NCI-H82 treated with DMSO at 0.1 percent for 48 hours (cell line): ENCODE data around the gene CATSPERZ.

Source experiments
- DNase-seq: peaks from one replicate; lab custom pipeline; 2025; ENCODE audit not compliant: unreplicated experiment; lab: John Stamatoyannopoulos, UW

Gene CATSPERZ, protein sequence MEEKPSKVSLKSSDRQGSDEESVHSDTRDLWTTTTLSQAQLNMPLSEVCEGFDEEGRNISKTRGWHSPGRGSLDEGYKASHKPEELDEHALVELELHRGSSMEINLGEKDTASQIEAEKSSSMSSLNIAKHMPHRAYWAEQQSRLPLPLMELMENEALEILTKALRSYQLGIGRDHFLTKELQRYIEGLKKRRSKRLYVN

DNA sequence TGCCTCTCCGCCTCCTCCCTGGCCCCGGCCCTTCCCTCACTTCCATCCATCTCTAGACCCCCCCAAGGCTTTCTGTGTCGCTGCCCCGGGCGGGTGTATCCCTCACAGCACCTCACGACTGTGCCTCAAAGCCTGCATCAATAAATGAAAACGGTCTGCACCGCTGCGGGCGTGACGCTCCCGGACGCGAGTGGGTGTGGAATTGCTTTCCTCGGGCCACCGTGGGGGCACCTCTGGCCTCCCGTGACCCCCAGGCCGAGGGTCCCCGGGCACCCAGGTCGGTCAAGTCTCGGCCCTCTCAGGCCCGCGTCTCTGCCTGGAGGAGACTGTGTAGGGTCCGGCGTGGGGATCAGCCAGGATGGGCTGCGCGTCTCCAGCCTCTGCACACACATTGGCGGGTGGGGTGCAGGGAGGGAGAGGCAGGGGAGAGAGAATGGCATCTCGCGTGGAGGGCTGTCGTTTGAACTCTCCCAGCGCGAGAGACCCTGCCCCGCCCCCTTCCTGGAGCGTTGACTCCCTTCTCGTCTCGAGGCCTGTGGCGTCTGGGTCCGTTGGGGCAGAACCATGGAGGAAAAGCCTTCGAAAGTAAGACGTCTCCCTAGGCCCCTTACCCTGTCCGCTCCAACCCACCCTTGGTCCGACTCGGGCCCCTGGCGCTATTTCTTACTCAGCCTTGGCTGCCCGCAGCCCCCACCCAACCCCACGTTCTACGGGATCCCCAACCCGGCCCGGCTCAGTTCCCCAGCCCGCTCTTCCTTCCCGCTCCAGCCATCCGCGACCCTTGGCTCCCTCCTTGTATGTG is at the start of gene CATSPERZ:
Gene CATSPERZ (plus strand): TSS at position 512 of the 802 bp plus-strand sequence. CDS start 53 bp downstream, at position 565.
- no peak for DNase-seq

DNA sequence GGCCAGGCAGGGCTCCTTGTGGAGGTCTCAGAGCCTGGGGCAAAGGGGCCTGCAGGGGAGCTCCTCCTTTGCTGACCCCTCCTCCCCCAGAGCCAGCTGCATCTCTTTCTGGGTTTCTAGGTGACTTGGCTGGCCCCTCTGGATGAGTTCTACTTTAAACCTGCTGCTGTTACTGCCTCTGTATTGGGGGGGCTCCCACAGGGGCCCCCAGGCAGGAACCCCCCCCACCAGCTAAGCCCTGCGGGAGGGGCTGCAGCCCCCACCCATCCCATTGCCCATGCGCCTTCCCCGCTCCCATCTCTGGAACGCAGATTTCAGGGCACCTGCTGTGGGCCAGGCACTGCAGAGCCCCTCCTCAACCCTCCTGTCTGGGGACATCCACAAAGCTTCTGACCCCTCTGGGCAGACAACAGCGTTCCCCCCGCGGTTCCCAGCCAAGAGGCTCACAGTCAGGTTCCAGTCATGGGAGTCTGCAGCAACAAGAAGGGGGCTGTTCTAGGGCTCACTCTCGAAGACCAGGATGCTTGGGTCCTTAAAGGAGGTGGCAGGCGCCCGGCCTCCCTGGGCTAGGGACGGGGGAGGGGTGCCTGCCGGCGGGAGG is 49.6 kb upstream of the CATSPERZ start:
- no peak for DNase-seq

DNA sequence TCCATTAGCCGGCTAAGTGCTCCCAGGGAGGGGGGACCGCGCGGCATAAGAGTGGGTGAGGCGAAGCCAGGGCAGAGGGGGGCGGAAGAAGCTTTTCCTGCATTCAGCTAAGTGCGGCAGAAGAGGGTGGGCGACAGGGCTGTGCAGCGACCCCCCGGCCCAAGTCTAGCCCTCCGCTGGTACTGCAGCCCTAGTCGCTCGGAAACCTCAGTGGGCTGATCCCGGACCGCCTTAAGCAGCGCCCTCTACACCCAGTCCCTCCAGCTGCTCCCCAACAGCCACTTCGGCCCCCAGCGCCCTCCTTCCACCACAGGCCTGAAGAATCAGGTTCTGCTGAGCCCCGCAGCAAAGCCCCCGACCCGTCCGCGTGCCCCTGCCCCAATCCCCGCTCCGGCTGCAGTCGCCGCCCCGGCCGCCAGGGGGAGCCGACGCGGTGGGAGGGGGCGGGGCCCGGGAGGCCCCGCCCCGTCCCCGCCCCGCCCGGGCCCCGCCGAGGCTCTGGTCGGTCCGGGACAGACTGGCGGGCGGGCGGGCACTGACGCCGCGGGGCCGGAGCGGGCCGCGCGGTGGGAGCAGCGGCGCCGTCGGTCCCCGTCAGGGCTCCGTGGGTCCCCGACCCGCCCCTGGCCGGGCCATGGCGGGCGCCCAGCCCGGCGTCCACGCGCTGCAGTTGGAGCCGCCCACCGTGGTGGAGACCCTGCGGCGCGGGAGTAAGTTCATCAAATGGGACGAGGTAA is 49.0 kb upstream of the CATSPERZ start, which contains the start of gene PLCB3:
Gene PLCB3 (plus strand): TSS at position 515 of the 737 bp plus-strand sequence. CDS start 120 bp downstream, at position 635.
- DNase-seq = no peak

DNA sequence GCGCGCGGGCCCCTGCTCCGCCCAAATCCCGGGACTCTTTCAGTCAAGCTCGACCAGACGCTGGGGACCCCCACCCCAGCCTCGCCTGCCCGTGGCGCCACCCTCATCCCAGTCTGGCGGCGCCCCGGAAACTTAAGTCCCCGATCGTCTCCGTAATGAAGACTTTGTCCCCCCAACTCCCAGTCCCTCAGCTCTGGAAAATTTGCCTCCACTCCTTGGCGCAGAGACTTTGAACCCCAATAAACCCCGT is 48.5 kb upstream of the CATSPERZ start:
- DNase-seq = no peak

DNA sequence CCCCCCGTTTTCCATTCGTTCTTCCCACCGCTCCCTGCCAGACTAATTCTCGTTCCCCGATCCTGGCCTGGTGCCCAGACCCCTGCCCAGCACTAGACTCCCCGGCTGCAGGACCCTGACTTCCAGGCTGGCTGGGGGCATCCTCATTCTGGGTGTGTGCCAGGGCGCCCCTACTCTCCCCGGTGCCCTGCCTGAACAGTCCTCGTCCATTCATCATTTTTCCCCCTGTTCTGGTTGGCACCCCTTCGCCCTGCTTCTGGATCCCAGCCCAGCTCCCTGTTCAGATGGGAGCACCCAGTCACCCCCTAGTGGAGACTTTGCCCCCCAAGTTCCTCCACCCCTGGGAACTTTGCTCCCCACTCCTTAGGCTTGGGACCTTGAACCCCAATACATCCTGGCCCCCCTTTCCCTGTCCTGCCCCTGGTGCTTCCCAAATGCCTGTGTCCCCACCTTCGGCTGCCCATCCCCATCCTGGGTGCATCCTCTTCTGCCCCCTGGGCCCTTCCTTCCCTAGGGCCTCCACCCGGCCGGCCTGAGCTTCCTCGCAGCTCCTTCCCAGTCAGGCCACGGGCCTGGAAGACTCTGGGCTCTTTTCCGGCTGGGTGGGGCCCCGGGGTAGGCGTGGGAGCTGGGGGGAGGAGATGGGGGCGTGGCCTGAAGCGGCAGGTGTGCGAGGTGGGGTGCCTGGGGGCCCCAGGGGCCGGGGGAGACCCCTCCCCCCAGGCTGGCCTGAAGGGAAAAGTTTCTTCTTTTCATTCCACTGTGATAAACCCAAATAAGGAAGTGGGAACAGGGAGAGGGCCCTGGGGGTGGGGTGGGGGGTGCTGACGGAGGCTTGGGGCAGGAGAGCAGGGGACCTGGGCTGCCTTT is 47.9 kb upstream of the CATSPERZ start:
- DNase-seq = no peak

- no peak for DNase-seq
These were observed 47.1 kb upstream of the CATSPERZ start for GRCh38 chr11:64253043-64253442.

GRCh38 chr11:64253481-64253880 is 46.7 kb upstream of the CATSPERZ start:
- DNase-seq = no peak

DNA sequence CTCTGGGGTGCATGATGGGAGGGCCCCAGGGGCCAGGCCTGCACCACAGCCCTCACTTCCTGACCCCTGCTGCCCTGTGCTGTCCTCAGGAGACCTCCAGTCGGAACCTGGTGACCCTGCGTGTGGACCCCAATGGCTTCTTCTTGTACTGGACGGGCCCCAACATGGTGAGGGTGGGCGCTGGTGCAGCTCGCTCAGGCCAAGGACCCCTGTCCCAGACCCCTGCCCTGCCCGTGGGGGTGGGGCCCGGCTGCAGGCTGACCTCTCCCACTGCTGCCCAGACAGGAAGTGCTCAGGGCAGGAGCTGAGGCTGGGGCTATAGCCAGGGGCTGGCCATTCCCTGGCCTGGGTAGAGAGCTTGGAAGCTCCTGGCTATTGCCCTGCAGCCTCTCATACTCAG is 45.8 kb upstream of the CATSPERZ start:
- DNase-seq = no peak

GRCh38 chr11:64255135-64256128 is 44.7 kb upstream of the CATSPERZ start:
- DNase-seq = no peak

DNA sequence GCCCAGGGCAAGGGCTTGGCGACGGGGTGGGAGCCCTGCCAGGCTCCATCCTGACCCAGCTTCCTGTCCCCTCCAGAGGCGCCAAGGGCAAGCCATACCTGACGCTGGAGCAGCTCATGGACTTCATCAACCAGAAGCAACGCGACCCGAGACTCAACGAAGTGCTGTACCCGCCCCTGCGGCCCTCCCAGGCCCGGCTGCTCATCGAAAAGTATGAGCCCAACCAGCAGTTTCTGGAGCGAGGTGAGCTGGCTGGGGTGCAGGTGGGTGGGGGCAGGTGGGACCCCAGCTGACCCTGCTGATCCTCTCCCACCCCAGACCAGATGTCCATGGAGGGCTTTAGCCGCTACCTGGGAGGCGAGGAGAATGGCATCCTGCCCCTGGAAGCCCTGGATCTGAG is 43.9 kb upstream of the CATSPERZ start:
- DNase-seq = no peak

DNA sequence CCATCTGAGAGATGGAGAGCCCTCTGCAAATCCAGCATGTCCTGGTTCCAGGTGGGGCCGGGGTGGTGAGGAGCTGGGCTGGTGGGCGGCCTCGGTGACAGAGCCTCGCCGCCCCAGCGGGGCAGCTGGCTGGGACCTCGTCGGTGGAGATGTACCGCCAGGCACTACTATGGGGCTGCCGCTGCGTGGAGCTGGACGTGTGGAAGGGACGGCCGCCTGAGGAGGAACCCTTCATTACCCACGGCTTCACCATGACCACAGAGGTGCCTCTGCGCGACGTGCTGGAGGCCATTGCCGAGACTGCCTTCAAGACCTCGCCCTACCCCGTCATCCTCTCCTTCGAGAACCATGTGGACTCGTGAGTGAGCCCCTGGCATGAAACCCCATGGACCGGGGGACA is 41.8 kb upstream of the CATSPERZ start:
- DNase-seq = no peak

DNA sequence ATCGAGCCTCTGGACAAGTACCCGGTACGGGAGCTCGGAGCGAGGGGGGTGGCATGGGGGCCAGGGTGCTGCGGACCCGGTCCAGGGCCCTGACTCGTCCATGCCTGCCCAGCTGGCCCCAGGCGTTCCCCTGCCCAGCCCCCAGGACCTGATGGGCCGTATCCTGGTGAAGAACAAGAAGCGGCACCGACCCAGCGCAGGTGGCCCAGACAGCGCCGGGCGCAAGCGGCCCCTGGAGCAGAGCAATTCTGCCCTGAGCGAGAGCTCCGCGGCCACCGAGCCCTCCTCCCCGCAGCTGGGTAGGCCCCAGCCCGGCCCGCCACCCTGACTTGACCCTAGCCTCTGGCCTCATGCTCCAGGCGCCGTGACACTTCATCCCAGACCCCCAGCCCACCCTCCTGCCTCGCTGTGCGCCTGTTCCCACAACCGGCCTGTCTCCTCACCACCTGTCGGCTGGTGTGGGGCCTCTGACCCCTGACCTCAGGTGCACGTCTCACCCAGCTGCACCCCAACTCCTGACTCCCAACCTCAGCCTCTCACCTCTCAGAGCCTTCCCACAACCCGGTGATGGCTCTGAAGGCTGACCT is 41.1 kb upstream of the CATSPERZ start:
- no peak for DNase-seq

- no peak for DNase-seq
These were observed 40.6 kb upstream of the CATSPERZ start for GRCh38 chr11:64259533-64260067.

DNA sequence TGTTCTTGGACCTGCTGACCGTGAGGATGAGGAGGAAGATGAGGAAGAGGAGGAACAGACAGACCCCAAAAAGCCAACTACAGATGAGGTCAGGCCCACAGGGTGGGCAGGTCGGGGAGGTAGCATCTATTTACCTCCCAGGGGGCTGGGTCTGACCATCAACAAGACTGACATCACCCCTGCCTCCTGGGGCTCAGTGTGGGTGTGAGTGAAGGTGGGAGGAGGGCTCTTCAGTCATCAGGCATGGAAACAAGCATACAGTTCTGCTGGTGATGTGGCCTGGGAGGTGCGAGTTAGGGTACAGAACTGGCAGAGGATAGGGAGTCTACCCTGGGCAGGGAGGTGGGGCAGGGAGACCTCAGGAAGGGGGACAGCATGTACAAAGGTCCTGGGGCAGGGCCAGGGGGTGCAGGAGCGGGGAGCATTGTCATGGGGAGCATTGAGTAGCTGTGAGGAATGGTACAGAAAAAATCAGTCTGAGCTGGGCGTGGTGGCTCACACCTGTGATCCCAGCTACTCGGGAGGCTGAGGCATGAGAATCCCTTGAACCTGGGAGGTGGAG is 39.9 kb upstream of the CATSPERZ start:
- DNase-seq = no peak

DNA sequence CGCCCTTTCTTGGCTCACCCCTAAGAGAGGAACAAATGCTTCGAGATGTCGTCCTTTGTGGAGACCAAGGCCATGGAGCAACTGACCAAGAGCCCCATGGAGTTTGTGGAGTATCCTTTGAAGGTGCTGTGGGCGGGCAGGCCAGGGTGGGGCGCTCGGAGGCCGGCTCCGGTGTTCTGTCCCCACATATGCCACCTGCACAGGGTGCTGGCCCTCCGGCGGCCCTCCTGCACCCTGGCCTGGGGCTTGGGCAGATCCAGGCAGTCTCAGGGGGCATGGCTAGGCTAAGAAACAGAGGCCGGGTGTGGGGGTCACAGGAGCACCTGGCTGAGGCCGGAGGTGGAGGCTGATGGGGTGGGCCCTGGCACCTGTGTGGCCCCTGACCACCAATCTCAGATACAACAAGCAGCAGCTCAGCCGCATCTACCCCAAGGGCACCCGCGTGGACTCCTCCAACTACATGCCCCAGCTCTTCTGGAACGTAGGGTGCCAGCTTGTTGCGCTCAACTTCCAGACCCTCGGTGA is 38.5 kb upstream of the CATSPERZ start:
- no peak for DNase-seq

DNA sequence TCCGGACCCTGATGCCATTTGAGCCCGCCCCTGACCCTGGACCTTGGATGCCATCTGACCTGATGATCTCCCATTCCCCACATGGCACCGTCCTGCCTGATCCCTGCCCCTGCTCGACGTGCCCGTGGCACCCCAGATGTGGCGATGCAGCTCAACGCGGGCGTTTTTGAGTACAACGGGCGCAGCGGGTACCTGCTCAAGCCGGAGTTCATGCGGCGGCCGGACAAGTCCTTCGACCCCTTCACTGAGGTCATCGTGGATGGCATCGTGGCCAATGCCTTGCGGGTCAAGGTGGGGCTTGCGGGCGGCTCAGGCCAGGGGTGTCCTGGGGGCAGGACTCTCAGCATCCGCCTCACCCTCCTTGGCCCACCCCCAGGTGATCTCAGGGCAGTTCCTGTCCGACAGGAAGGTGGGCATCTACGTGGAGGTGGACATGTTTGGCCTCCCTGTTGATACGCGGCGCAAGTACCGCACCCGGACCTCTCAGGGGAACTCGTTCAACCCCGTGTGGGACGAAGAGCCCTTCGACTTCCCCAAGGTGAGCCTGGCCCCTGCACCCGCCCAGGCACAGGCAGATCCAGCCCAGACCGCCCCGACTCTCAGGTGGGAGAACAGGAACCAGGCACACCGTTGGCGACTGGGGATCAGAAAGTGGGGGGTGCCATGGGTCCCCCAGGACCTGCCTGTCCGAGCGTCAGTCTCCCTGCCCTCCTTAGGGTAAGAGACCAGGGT is 37.7 kb upstream of the CATSPERZ start:
- DNase-seq = no peak

GRCh38 chr11:64263021-64263946 is 36.9 kb upstream of the CATSPERZ start:
- DNase-seq = no peak
